GM21737 (cell line): ENCODE results near the gene DES.
"Not testable (repeated sequence)": the region's sequence is repeated elsewhere in the genome, so short reads cannot be mapped to it uniquely, and the experiment has no call there.

Experiments
- ATAC-seq: cut with Tn5 transposase; IDR thresholded peaks from one replicate; pipeline ENCODE4 v1.9.1; 2021; ENCODE audit warnings: mild to moderate bottlenecking, moderate library complexity; ENCODE audit not compliant: unreplicated experiment

The DES gene

GRCh38 chr2:219399716-219400478 lies 18.3 kb upstream of the DES start:
- ATAC-seq: no peak

GRCh38 chr2:219400562-219400961 lies 17.6 kb upstream of the DES start:
- ATAC-seq: no peak

- ATAC-seq: no peak
Measured at GRCh38 chr2:219401606-219402005, 16.6 kb upstream of the DES start.

GRCh38 chr2:219402665-219403515 lies 15.3 kb upstream of the DES start:
- ATAC-seq: peak; percentile 78

GRCh38 chr2:219403861-219404260 lies 14.3 kb upstream of the DES start:
- no peak for ATAC-seq

GRCh38 chr2:219404291-219404910 lies 13.8 kb upstream of the DES start:
- no peak for ATAC-seq

- ATAC-seq: no peak
Measured at GRCh38 chr2:219404954-219405353, 13.2 kb upstream of the DES start.

GRCh38 chr2:219405451-219405850 lies 12.7 kb upstream of the DES start:
- ATAC-seq: no peak

GRCh38 chr2:219405958-219406860 lies 12.0 kb upstream of the DES start:
- no peak for ATAC-seq

GRCh38 chr2:219406861-219407230 lies 11.3 kb upstream of the DES start:
- ATAC-seq: no peak

GRCh38 chr2:219407343-219407742 lies 10.8 kb upstream of the DES start:
- ATAC-seq: not testable (repeated sequence)

GRCh38 chr2:219408204-219408603 lies 10.0 kb upstream of the DES start:
- no peak for ATAC-seq

GRCh38 chr2:219408631-219409030 lies 9.5 kb upstream of the DES start:
- ATAC-seq: no peak

GRCh38 chr2:219409619-219410018 lies 8.6 kb upstream of the DES start:
- no peak for ATAC-seq

GRCh38 chr2:219410390-219410789 lies 7.8 kb upstream of the DES start:
- no peak for ATAC-seq

GRCh38 chr2:219414857-219415256 lies 3.3 kb upstream of the DES start:
- no peak for ATAC-seq

GRCh38 chr2:219415580-219416234 lies 2.5 kb upstream of the DES start:
- ATAC-seq: no peak

- no peak for ATAC-seq
Measured at GRCh38 chr2:219416235-219416602, 2.0 kb upstream of the DES start.

- ATAC-seq: no peak
Measured at GRCh38 chr2:219416938-219417337, 1.2 kb upstream of the DES start.

GRCh38 chr2:219417374-219417773 lies 803 bp upstream of the DES start:
- ATAC-seq: no peak
